Endothelial cell of umbilical vein (primary cell): ENCODE data around the gene COL13A1. TPM values are rescaled to one million over a fixed set of nuclear protein-coding genes. Genes with fewer than 3 reads are reported as not detected.

ENCODE experiments used
- BruUV-seq: library from RNA; stranded (reverse); fragments of 400-500 nt; replicated peaks from 2 replicates; lab custom pipeline; 2021; lab: Mats Ljungman, UMichigan
- CTCF ChIA-PET: fragments of 300-600, 350-600 bp; sonication (Branson Sonifier 250); formaldehyde crosslinking; loops from one replicate; lab custom pipeline; 2021; ENCODE audit warnings: antibody characterized with exemption, inconsistent platforms; lab: Charles Lee
- POLR2A ChIA-PET: fragments of 300-600, 350-600 bp; sonication (Branson Sonifier 250); formaldehyde crosslinking; loops from one replicate; lab custom pipeline; 2021; ENCODE audit warnings: antibody characterized with exemption, inconsistent platforms; lab: Charles Lee
- DNase-seq: peaks from one replicate; pipeline ENCODE4 v3.0.0-alpha.2; 2011; ENCODE audit warnings: low read depth, low spot score
- FAIRE-seq: peaks from 2 replicates; lab custom pipeline; 2011; peaks lifted over from hg19 to GRCh38; lab: Jason Lieb, UNC
- H2AFZ ChIP-seq: 2 replicates; pipeline ENCODE4 v1.6.0; 2012; ENCODE audit warnings: low read depth, low read length, control low read depth, inconsistent platforms
- H3K27ac ChIP-seq: 2 replicates; pipeline ENCODE4 v1.5.1; 2011; ENCODE audit warnings: low read depth, mild to moderate bottlenecking, control low read depth, low read length, moderate library complexity; ENCODE audit not compliant: insufficient read depth
- H3K27me3 ChIP-seq, 2 experiments: 2 replicates each; pipeline versions ENCODE4 v1.6.0 to v1.6.1; 2011; ENCODE audit warnings: low read length in 2 of 2, mixed read lengths in 1 of 2; ENCODE audit not compliant: control insufficient read depth in 2 of 2, insufficient read depth in 2 of 2
- H3K36me3 ChIP-seq, 2 experiments: 2 replicates in 1 of 2; 3 replicates in 1 of 2; pipeline ENCODE4 v1.5.1; 2011; ENCODE audit warnings: low read length in 2 of 2, mild to moderate bottlenecking in 1 of 2, moderate library complexity in 1 of 2; ENCODE audit not compliant: control insufficient read depth in 2 of 2, insufficient read depth in 2 of 2; ENCODE audit errors: extremely low read depth in 1 of 2
- H3K4me1 ChIP-seq: 3 replicates; pipeline ENCODE4 v1.5.1; 2011; ENCODE audit warnings: mild to moderate bottlenecking, low read length; ENCODE audit not compliant: control insufficient read depth, insufficient read depth; ENCODE audit errors: extremely low read depth
- H3K4me2 ChIP-seq: 2 replicates; pipeline ENCODE4 v1.6.1; 2011; ENCODE audit warnings: low read length, control low read depth, mixed read lengths; ENCODE audit not compliant: insufficient read depth
- H3K4me3 ChIP-seq, 3 experiments: fragments of 200-600 bp in 1 of 3; sonication (generic), shearing (Covaris generic) in 1 of 3; replicated peaks in 1 of 3; 2 replicates each; pipeline ENCODE4 v1.5.1; 2011 to 2016; ENCODE audit warnings: control low read depth in 3 of 3, low read length in 3 of 3, mild to moderate bottlenecking in 2 of 3, inconsistent platforms in 1 of 3, low read depth in 1 of 3, moderate library complexity in 1 of 3; ENCODE audit not compliant: insufficient read depth in 1 of 3
- H3K79me2 ChIP-seq: 2 replicates; pipeline ENCODE4 v1.6.0; 2012; ENCODE audit warnings: low read length, inconsistent platforms; ENCODE audit not compliant: control insufficient read depth, insufficient read depth
- H3K9ac ChIP-seq: replicated peaks from 2 replicates; pipeline ENCODE3; 2011; ENCODE audit warnings: low read length, control low read depth; ENCODE audit not compliant: insufficient read depth; ENCODE audit errors: extremely low read depth
- H3K9me1 ChIP-seq: replicated peaks from 3 replicates; pipeline ENCODE4 v1.6.0; 2011; ENCODE audit warnings: mild to moderate bottlenecking, low read length; ENCODE audit not compliant: control insufficient read depth, insufficient read depth; ENCODE audit errors: extremely low read depth
- H3K9me3 ChIP-seq: replicated peaks from 2 replicates; pipeline ENCODE4 v1.5.1; 2012; ENCODE audit warnings: low read length, inconsistent platforms; ENCODE audit not compliant: control insufficient read depth, insufficient read depth
- H4K20me1 ChIP-seq: replicated peaks from 2 replicates; pipeline ENCODE3; 2011; ENCODE audit warnings: mild to moderate bottlenecking, low read length; ENCODE audit not compliant: control insufficient read depth, insufficient read depth; ENCODE audit errors: extremely low read depth
- CTCF ChIP-seq, 2 donors: IDR thresholded peaks; 1 replicate in 1 of 2; 2 replicates in 1 of 2; pipeline ENCODE4 v1.5.1; 2011; ENCODE audit warnings: low read length in 2 of 2, mild to moderate bottlenecking in 2 of 2, moderate library complexity in 2 of 2, control low read depth in 1 of 2, inconsistent platforms in 1 of 2, low read depth in 1 of 2; ENCODE audit not compliant: insufficient read depth in 1 of 2; ENCODE audit errors: extremely low read depth in 1 of 2
- EZH2 ChIP-seq: IDR thresholded peaks from 2 replicates; pipeline ENCODE4 v1.6.1; 2012; ENCODE audit warnings: borderline replicate concordance, low read depth, mild to moderate bottlenecking, moderate library complexity, low read length, inconsistent platforms; ENCODE audit not compliant: severe bottlenecking
- FOS ChIP-seq: IDR thresholded peaks from 2 replicates; pipeline ENCODE4 v1.6.1; 2011; ENCODE audit warnings: mild to moderate bottlenecking, low read length, moderate library complexity, borderline replicate concordance; ENCODE audit not compliant: insufficient read depth
- GATA2 ChIP-seq: IDR thresholded peaks from 2 replicates; pipeline ENCODE4 v1.7.0; 2011; ENCODE audit warnings: low read depth, mild to moderate bottlenecking, moderate library complexity, mixed read lengths, low read length; ENCODE audit not compliant: insufficient read length, insufficient read depth
- JUN ChIP-seq: IDR thresholded peaks from 2 replicates; pipeline ENCODE4 v1.6.1; 2011; ENCODE audit warnings: borderline replicate concordance, low read depth; ENCODE audit not compliant: insufficient read length, insufficient read depth
- MAX ChIP-seq: IDR thresholded peaks from 2 replicates; pipeline ENCODE4 v1.6.1; 2011; ENCODE audit not compliant: insufficient read depth, insufficient read length
- MYC ChIP-seq: IDR thresholded peaks from one replicate; pipeline ENCODE4 v1.6.1; 2011; ENCODE audit warnings: mild to moderate bottlenecking, low read depth, low read length
- POLR2A ChIP-seq: IDR thresholded peaks from 2 replicates; pipeline ENCODE4 v1.6.1; 2012; ENCODE audit warnings: low read depth, mild to moderate bottlenecking, control low read depth, low read length
- POLR2AphosphoS5 ChIP-seq: IDR thresholded peaks from 2 replicates; pipeline ENCODE4 v1.6.1; 2012; ENCODE audit warnings: low read depth, mild to moderate bottlenecking, control low read depth, low read length, moderate library complexity; ENCODE audit not compliant: insufficient read depth
- dilution Hi-C: fragments of 300-500 bp; cut with MboI; formaldehyde crosslinking; loops from one replicate; pipeline ENCODE4 v1.15.0; 2019; ENCODE audit warnings: low sequenced_read_pairs; ENCODE audit not compliant: extremely low pct_ligation_motif_present
- intact Hi-C: fragments of 100-400 bp; cut with micrococcal nuclease; formaldehyde crosslinking; loops from one replicate; pipeline ENCODE4 v1.10.0; 2022
- polyA plus RNA-seq, 4 experiments: library from polyadenylated mRNA; depleted of rRNA in 3 of 4; stranded (reverse) in 3 of 4; unstranded in 1 of 4; fragments of >200 nt; gene quantifications; 2 replicates each; pipeline versions ENCODE4 v1.2.1 to v1.2.3, GENCODE V29; 2011 to 2012; ENCODE audit warnings: missing spikeins in 1 of 4
- total RNA-seq: library from RNA; stranded (reverse); gene quantifications from 2 replicates; pipeline ENCODE4 v1.2.3, GENCODE V29; 2021

COL13A1 gene
- total and polyA plus RNA-seq, 2 donors (not counting 3 experiments of a cell fraction or from before 2014, with no cell fraction given), result 21.4 to 47.5 TPM

- H2AFZ ChIP-seq, result no peak overlapping the region
- no peak overlapping the region for H3K4me2 ChIP-seq
- DNase-seq (no peak), FAIRE-seq (no peak)
- no peaks in the 10 kb centered on the region for H3K9me3 ChIP-seq
- peaks cover 16% of the 10 kb centered on the region for H3K79me2 ChIP-seq
- peaks cover 29% of the 10 kb centered on the region for H3K4me1 ChIP-seq
- TF ChIP-seq CTCF (IDR thresholded peaks at IDR 0.05; ENCODE audit: extremely low read depth in 1 of 2, insufficient read depth in 1 of 2, low read depth in 1 of 2, low read length in 2 of 2) (no peak), MAX (no peak), POLR2A (no peak), FOS (no peak), GATA2 (no peak), POLR2AphosphoS5 (no peak), MYC (no peak), EZH2 (no peak), JUN (no peak)
- dilution Hi-C loops (no loop called here), intact Hi-C loops (no loop called here)
- H3K9ac ChIP-seq, result no peak overlapping the region
- CTCF ChIA-PET, result interaction anchor here (0.7 to 1.8 kb wide), 4 partner anchors 8 to 70 kb away, joined by 3 to 6 read pairs (median 4); no protein-coding TSS in a partner anchor
- no peaks in the 10 kb centered on the region for H3K9me1 ChIP-seq
- no peaks in the 10 kb centered on the region for H3K27me3 ChIP-seq
- no peaks in the 10 kb centered on the region for H3K36me3 ChIP-seq
- H3K4me3 ChIP-seq, result no peak overlapping the region
- POLR2A ChIA-PET, result no interaction called here
- no peak overlapping the region for H3K27ac ChIP-seq
- BruUV-seq, result no TSS peak
- H4K20me1 ChIP-seq, result no peaks in the 10 kb centered on the region
Observed at GRCh38 chr10:69858201-69858600, 56.5 kb downstream of the COL13A1 start.
